ENCODE results near the gene NCAPD3. TPM values are rescaled to one million over a fixed set of nuclear protein-coding genes. Genes with fewer than 3 reads are reported as not detected.

Gene NCAPD3
- total RNA-seq, 2 donors from 2014 or later = 4.0 to 5.5 TPM

DNA sequence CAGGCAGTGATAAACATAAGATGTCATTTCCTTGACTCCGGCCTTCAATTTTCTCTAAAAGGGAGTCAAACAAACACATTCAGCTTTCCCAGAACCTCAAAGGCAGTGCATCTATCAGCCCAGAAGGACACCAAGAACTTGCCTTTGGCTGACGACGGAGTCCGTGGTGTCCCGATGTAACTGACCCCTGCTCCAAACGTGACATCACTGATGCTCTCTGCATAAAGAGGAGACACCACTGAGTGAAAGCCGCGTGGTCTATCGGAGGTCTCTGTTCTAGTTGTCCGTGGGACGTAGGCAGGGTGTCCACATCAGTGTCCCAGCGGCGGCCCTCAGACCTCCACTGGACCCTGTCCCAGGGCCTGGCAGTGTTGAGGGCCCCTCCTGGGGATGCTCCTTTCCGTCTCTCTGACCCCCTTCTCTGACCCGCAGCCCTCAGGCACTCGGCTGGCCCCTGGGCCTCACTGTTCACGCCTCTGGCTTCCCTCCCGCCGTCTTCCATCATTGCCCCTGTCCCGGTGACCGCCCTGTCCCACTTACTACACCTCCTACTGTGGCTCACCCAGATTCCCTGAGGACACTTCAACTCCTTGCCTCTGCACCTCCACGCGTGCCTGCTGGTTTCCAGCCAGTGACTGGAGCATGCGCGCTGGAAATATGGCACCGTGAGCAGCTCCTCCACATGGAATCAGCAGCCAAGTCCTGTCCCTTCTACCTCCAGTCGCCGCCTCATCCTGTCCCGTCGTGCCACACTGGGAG is 70.4 kb downstream of the NCAPD3 start:
- peaks cover 53% of the 10 kb centered on the region for H3K36me3 ChIP-seq
- H3K27ac ChIP-seq = no peak overlapping the region
- no peaks in the 10 kb centered on the region for H3K27me3 ChIP-seq
- no peaks in the 10 kb centered on the region for H3K9me3 ChIP-seq
- no peak for DNase-seq (ENCODE audit: low spot score)
- no peaks in the 10 kb centered on the region for H3K4me1 ChIP-seq
- TF ChIP-seq, protein P1, sequence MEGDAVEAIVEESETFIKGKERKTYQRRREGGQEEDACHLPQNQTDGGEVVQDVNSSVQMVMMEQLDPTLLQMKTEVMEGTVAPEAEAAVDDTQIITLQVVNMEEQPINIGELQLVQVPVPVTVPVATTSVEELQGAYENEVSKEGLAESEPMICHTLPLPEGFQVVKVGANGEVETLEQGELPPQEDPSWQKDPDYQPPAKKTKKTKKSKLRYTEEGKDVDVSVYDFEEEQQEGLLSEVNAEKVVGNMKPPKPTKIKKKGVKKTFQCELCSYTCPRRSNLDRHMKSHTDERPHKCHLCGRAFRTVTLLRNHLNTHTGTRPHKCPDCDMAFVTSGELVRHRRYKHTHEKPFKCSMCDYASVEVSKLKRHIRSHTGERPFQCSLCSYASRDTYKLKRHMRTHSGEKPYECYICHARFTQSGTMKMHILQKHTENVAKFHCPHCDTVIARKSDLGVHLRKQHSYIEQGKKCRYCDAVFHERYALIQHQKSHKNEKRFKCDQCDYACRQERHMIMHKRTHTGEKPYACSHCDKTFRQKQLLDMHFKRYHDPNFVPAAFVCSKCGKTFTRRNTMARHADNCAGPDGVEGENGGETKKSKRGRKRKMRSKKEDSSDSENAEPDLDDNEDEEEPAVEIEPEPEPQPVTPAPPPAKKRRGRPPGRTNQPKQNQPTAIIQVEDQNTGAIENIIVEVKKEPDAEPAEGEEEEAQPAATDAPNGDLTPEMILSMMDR (IDR thresholded peaks at IDR 0.05) = no peak
- no peak overlapping the region for H3K4me3 ChIP-seq

DNA sequence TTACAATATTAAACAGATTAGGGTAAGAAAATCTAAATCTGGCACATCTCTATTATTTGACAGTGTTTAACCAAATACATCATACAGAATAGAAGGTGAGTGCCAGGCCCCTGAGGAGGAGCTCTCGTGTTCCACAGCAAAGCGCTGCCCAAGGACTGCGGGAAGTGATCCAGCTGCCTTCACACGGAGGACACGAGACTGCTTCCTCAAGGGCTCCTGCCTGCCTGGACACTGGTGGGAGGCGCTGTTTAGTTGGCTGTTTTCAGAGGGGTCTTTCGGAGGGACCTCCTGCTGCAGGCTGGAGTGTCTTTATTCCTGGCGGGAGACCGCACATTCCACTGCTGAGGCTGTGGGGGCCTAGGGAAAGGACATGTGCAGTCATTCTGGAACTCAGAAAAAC is 71.1 kb downstream of the NCAPD3 start:
- no peak overlapping the region for H3K4me3 ChIP-seq
- TF ChIP-seq, protein P1 (IDR thresholded peaks at IDR 0.05) = no peak
- no peaks in the 10 kb centered on the region for H3K27me3 ChIP-seq
- DNase-seq (ENCODE audit: low spot score) = no peak
- no peaks in the 10 kb centered on the region for H3K4me1 ChIP-seq
- peaks cover 46% of the 10 kb centered on the region for H3K36me3 ChIP-seq
- H3K27ac ChIP-seq = no peak overlapping the region
- H3K9me3 ChIP-seq = no peaks in the 10 kb centered on the region

DNA sequence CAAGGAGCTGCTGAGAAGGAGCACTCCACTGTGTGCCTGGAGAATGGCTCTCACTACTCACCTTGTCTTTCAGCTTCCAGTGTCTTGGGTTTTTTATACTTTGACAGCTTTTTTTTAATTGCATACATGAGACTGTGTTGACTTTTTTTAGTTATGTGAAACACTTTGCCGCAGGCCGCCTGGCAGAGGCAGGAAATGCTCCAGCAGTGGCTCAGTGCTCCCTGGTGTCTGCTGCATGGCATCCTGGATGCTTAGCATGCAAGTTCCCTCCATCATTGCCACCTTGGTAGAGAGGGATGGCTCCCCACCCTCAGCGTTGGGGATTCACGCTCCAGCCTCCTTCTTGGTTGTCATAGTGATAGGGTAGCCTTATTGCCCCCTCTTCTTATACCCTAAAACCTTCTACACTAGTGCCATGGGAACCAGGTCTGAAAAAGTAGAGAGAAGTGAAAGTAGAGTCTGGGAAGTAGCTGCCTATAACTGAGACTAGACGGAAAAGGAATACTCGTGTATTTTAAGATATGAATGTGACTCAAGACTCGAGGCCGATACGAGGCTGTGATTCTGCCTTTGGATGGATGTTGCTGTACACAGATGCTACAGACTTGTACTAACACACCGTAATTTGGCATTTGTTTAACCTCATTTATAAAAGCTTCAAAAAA is 72.6 kb downstream of the NCAPD3 start:
- DNase-seq (ENCODE audit: low spot score) = peak; percentile 21
- Histone ChIP-seq H3K27ac (no peak overlapping the region), H3K4me3 (no peak overlapping the region), H3K9me3 (no peaks in the 10 kb centered on the region), H3K27me3 (no peaks in the 10 kb centered on the region), H3K4me1 (no peaks in the 10 kb centered on the region), H3K36me3 (peaks cover 45% of the 10 kb centered on the region)
- TF ChIP-seq, protein P1 (IDR thresholded peaks at IDR 0.05) = no peak

DNA sequence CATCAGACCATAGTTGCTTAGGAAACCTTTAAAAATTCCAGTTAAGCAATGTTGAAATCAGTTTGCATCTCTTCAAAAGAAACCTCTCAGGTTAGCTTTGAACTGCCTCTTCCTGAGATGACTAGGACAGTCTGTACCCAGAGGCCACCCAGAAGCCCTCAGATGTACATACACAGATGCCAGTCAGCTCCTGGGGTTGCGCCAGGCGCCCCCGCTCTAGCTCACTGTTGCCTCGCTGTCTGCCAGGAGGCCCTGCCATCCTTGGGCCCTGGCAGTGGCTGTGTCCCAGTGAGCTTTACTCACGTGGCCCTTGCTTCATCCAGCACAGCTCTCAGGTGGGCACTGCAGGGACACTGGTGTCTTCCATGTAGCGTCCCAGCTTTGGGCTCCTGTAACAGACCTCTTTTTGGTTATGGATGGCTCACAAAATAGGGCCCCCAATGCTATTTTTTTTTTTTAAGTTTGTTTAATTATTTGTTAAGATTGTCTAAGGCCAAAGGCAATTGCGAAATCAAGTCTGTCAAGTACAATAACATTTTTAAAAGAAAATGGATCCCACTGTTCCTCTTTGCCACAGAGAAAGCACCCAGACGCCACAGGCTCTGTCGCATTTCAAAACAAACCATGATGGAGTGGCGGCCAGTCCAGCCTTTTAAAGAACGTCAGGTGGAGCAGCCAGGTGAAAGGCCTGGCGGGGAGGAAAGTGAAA is 73.4 kb downstream of the NCAPD3 start:
- Histone ChIP-seq H3K9me3 (no peaks in the 10 kb centered on the region), H3K36me3 (peaks cover 52% of the 10 kb centered on the region), H3K27me3 (no peaks in the 10 kb centered on the region), H3K4me1 (no peaks in the 10 kb centered on the region), H3K27ac (no peak overlapping the region), H3K4me3 (no peak overlapping the region)
- DNase-seq (ENCODE audit: low spot score) = peak; percentile 55
- TF ChIP-seq, protein P1 (IDR thresholded peaks at IDR 0.05) = no peak

DNA sequence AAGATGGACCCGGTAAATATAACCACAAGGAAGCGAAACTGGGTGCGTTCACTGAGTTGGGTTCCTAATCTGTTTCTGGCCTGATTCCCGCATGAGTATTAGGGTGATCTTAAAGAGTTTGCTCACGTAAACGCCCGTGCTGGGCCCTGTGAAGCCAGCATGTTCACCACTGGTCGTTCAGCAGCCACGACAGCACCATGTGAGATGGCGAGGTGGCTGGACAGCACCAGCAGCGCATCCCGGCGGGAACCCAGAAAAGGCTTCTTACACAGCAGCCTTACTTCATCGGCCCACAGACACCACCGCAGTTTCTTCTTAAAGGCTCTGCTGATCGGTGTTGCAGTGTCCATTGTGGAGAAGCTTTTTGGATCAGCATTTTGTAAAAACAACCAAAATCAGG is 74.4 kb downstream of the NCAPD3 start:
- Histone ChIP-seq H3K27ac (no peak overlapping the region), H3K9me3 (no peaks in the 10 kb centered on the region), H3K36me3 (peaks cover 54% of the 10 kb centered on the region), H3K4me3 (no peak overlapping the region), H3K27me3 (no peaks in the 10 kb centered on the region), H3K4me1 (no peaks in the 10 kb centered on the region)
- TF ChIP-seq, protein P1 (IDR thresholded peaks at IDR 0.05) = no peak
- peak; percentile 54 for DNase-seq (ENCODE audit: low spot score)
